HG03469 (cell line): ENCODE measurements around the gene EXTL2.
"Not testable (repeated sequence)": the region's sequence is repeated elsewhere in the genome, so short reads cannot be mapped to it uniquely, and the experiment has no call there.

Experiments
- ATAC-seq: cut with Tn5 transposase; IDR thresholded peaks from one replicate; pipeline ENCODE4 v1.9.1; 2021; ENCODE audit warnings: mild to moderate bottlenecking, moderate library complexity, moderate number of reproducible peaks; ENCODE audit not compliant: unreplicated experiment

The EXTL2 gene, protein sequence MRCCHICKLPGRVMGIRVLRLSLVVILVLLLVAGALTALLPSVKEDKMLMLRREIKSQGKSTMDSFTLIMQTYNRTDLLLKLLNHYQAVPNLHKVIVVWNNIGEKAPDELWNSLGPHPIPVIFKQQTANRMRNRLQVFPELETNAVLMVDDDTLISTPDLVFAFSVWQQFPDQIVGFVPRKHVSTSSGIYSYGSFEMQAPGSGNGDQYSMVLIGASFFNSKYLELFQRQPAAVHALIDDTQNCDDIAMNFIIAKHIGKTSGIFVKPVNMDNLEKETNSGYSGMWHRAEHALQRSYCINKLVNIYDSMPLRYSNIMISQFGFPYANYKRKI

DNA sequence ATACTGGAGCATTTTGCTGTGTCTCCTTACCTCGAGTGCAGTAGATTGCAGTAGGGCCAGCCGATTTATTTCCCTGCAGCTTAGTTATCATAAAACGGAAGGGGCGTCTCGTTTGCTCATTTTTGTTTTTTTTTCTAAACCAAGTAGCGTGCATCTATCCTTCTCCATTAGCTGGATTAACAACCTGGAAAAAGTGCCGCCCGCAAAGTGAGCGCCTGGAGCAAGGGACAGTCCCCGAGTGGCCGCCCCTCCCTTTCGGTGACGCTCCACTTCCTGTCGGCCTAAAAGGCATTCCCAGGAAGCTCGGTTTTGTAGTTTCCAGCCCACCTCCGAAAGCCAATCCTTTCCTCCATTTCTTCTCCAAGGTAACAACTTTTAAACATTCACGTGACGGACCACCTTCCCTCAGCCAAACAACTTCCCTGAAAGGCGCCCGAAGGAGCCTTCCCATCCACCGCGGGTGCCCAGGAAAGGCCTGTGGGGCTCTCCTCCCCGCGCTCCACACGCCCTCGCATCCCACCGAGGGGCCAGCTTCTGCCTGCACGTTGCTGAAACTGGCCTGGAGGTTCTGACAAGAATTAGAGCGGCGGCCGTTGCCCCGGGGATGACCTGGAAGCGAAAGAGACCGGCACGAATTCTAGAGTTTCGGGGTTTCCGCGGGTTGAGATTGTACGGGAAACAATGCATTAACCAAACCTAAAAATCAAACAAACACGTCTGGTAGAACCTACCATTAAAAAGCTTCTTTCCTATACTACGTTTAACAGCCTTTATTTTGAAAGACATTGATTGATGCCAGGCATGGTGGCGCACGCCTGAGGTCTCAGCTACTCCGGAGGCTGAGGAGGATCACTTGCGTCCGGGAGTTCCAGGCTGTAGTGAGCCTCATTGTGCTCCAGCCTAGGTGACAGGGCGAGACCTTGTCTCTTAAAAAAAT lies at the start of gene EXTL2:
TSS of gene EXTL2 (minus strand) at position 240 of the 937 bp plus-strand sequence. CDS start 6,085 bp downstream, outside the sequence.
- ATAC-seq, result peak; percentile 27

DNA sequence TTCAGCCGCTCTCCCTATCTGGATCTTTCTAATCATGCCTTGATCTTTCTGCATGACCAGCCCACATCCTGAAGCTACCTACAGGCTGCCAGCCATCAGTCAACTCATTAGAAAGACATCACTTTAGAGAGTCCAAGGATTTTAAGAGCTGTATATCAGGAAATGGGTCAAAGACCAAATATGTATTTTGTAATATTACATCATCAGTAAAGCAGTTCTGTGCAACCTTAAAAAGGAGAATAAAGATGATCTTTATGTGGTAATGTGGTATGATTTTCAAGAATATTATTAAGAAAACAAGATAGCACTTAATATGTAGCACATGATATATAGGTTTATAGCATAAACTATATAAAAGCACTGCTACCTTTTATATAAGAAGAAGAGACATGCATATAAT lies 48.9 kb upstream of the EXTL2 start:
- ATAC-seq, result no peak

DNA sequence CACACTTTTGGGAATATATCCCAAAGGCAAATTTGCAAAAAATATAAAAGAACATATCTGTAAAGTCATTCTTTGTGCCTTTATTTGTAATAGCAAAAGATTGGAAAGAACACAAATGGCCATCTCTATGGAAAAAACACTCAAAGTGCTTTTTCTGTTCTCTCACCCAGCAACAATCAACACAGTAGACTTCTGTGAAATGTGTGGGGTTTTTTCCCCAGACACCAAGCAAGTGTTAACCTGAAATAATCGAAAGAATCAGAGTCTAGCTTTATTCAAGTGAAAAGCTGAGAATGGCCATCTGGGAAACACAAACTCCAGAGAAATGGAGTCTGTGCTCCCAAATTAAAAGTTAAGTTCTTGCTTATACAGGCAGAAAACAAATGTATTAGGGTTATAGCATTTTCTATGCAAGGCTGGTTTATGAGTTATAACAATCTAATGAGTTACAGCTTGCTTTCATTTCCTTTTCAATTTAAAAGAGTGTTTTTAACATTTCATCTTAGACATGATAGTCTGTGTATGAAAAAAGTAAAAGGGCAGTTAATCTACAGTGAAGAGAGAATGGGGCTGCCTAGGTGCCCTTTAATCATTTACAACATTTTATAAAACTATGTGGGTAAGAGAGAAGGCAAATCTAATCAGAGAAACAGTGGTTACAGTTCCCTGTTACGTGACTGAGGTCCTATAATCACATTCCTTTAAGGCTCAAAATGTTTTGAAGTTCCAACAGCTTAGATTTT lies 47.8 kb upstream of the EXTL2 start:
- ATAC-seq, result no peak

DNA sequence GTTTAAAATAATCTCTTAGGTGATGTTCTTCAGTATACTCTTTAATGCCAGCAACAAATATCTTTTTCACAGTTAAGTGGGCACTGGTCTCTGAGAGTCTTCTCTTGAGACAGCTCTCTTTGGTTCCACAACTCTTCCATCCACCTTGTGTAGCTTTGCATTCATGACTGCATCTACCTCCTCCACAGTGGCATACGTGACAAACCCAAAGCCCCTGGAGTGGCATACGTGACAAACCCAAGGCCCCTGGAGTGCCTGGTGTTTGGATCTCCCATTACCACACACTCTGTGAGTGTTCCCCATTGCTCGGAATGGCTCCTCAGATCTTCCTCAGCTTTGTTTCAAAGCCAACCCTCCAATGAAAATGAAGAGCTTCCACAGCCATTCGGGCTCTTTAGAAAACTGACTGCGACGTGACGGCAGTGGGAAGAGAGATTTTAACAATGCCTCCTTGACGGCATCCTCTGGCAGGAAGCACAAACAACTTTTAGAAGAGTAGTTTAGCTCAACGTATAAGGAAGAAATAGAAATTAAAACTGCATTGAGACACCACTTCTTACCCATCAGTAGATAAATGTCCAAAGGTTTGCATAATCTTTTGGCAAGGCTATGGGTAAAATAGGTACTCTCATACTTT lies 47.1 kb upstream of the EXTL2 start:
- ATAC-seq, result no peak

DNA sequence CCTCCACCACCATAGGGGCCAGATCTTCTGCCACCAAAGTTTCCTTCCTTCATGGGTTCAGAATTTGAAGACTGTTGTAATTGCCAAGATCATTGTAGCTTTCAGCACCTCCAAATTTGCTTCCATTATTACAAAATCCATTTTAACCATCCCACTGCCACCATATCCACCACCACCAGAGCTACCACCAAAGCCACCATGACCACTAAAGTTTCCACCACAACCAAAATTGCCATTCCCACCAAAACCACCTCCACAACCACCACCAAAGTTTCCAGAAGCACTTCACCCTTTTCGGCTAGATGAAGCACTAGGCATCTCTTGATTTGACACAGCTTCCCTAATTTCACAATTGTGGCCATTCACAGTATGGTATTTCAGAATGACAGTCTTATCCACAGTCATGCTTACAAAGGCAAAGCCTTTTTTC lies 46.5 kb upstream of the EXTL2 start:
- peak; percentile 66 for ATAC-seq

DNA sequence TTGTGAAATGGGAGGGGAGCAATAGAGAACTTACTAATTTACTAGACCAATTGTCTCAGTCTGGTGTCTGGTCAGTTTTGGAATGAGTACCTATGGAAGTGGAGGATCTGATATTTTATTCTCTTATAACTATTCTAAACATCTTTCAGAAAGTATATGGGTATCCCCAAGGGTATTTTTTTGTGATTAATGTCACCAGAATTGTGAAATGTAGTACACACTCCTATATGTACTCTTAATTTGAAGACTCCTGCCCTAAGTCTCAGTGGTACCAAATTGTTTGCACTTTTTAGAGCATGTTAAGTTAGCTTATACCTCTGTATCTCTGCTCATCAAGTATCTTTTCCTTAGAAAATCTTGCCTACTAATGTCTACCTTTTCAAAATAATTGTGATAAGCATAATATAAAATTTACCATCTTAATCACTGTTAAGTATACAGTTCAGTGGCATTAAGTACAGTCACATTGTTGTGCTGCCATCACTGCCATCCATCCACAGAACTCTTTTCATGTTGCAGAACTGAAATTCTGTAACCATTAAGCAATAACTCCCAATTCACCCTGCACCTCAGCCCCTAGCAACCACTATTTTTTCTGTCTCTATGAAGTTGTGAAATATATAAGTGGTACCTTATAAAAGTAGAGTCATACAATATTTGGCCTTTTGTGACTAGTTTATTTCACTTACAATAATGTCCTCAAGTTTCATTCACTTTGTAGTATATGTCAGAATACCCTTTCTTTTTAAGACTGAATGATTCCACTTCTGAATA lies 41.7 kb upstream of the EXTL2 start:
- ATAC-seq, result no peak

DNA sequence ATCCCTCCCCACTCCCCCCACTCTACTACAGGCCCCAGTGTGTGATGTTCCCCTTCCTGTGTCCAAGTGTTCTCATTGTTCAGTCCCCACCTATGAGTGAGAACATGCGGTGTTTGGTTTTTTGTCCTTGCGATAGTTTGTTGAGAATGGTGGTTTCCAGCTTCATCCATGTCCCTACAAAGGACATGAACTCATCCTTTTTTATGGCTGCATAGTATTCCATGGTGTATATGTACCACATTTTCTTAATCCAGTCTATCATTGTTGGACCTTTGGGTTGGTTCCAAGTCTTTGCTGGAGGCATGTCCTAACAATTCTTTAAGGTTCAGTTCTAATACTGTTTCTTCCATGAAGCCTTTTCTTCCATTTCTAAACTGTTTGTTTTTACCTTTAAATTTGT lies 38.9 kb upstream of the EXTL2 start:
- ATAC-seq, result not testable (repeated sequence)

DNA sequence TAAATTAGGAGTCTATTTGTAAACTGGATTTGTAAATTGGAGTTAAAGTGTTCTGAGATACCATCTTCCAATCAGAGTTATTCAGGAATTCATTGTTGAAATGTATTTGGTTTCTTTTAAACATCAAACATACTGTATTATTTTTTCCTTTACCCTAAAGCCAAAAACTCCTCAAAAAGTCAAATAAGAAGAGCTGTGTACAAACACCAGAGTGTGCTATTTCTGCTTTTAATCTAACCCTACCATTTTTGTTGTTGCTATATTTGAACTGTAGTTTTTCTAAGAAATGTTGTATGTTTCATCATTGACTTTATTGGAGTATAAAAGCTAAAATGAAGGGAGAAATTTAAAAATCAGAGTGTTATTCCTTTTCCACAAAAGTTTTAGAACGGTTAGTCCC lies 37.1 kb upstream of the EXTL2 start:
- ATAC-seq, result no peak

DNA sequence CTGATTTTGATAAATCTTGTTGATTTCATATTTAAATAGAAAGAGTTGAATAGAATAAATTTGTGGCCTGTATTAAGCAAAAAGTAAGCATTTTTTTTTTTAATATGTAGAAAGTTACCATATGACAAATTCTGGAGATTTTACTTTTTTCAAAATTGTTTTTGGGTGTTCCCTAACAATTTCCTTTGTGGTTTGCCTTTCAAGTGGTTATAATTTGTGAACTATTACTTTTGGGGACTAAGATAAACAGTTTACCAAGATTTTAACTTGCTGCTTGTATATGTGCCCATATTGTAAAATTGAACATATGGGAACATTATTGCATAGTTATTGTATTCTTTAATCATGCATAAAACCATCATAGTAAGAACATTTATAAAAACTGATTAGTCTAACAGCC lies 35.9 kb upstream of the EXTL2 start:
- ATAC-seq, result no peak

DNA sequence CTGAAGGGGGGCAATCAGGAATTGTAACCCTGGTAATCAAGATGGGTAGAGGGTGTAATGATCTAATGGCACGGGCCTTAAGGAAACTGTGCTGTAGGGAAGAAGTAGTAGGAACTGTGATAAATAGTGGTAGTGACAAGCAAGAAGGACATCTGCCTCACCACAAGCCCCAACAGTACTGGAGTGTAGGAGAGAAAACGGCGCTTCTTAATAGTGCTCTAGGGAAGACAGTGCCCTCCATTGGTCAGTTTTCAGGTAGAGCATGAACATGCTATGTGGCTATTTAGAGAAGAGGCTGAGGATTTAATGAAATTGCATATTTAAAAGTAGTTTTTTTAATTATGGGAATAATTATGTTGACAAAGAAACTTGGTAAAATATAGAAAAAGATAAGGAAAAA lies 33.5 kb upstream of the EXTL2 start:
- ATAC-seq, result no peak

DNA sequence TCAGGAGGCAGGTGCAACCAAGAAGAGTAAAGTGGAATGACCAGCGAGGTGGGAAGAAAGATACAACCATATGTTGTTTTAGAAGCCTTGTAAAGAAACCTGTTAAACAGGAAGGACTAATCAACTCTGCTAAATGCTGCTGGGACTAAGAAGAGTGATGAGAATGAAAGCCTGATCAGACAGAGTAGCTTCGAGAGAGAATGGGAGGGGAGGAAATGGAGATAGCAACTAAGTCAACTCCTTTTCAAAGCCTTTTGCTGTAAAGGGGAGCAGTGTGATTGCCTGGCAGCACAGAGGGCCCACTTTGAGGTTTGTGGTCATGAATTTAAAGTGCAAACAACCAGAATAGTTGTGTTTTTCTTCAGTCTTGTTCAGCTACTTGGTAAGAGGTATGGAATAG lies 32.6 kb upstream of the EXTL2 start:
- no peak for ATAC-seq

DNA sequence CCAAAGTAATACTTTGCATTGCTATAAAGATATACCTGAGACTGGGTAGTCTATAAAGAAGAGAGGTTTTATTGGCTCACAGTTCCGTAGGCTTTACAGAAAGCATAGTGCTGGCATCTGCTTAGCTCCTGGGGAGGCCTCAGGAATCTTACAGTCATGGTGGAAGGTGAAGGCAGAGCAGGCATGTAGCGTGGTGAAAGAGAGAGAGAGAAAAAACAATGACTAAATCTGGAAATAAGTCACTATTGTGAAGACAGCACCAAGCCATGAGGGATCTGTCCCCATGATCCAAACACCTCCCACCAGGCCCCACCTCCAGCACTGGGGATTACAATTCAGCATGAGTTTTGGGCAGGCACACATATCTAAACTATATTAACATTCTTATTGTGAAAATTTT lies 31.6 kb upstream of the EXTL2 start:
- ATAC-seq, result no peak

DNA sequence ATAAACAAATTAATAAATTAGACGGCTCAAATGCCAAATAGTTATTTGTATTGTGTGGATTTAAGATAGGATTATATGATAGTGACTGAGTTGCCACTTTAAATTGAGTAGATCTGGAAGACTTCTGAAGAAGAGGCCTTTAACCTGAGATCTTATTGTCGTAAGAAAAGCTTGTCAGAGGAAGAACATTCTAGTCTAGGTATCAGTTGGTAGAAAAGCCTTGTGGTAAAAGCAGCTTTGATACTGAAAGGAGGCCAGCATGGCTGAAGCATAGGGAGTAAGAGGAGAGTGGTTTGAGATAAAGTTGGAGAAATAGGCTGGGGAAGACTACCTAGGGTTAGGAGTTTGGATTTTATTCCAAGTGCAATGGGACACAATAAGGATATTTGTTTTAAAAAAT lies 30.3 kb upstream of the EXTL2 start:
- no peak for ATAC-seq

DNA sequence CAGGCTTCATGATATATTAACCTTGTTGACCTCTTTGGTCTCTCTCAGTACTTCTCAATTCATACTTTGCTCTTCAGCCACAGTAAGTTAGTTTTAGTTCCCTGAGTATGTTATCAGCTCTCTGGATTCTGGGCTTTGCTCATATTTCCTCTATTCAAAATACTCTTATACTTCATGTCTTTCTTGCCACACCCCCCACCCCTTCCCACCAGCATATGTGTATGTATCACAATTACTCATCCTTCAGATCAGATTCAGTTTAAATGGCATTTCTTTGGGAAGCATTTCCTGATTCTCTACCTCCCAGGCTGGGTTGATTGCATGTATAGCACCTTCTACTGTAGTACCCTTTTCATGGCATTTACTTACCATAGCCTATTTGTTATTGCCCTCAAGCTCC lies 29.6 kb upstream of the EXTL2 start:
- no peak for ATAC-seq

DNA sequence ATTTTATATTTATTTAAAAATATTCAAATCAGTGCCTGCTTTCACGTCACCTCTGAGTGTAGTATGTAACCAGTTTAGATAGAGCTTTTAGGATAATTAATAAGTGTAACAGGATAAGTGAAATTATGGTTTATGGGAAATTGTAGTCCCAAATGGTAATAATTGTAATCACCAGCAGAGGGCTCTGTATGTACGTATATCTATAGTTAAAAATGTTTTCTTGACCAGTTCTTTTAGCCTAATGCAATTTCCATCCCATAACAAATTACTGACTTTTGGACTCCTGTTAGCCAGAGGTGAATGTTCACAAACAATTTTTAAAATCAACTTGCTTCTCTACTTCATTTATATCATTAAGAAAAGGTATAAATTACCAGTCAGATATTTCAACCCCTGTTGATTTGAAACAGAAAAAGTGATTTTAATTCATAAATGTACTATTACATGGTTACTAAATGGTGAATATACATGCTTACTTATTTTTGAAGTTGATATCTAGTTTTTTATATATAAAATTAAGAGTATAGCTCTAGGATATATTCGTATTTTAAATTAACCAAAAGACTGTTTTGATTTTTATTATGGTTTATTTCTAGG lies 26.6 kb upstream of the EXTL2 start:
- ATAC-seq, result no peak

DNA sequence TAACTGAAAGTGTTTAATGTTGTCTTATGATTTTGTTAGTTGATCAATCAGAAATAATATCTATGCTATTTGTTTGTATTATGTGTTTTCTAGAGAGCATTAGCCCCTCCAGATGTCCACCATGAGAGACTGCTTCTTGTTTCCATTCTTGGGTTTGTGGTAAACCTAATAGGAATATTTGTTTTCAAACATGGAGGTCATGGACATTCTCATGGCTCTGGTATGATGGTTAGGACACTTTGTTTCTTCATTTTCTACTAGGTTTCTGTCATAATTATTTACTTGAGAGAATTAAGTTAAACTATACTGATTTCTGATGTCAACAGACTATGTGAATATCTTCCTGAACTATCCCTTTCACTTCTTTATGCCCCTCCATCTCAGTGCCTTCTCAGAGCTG lies 17.4 kb upstream of the EXTL2 start:
- ATAC-seq, result no peak

DNA sequence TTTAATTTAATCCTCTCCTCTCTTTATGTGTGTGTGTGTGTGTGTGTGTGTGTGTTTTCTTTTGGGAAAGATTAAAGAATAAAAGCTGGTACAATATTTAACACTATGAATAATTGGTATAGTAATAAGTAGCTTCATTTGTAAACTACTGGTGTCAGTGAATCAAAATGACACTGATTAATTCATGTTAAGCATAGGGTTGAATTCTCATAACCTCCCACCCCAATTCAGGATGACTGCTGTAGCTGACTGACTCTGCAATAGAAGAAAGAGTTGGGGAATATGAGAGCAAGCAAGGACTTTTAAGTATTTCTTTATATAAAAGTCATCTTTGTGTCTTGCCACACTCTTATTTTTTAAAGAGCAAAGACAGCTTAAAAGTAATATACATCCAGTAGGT lies 14.4 kb upstream of the EXTL2 start:
- ATAC-seq, result no peak

DNA sequence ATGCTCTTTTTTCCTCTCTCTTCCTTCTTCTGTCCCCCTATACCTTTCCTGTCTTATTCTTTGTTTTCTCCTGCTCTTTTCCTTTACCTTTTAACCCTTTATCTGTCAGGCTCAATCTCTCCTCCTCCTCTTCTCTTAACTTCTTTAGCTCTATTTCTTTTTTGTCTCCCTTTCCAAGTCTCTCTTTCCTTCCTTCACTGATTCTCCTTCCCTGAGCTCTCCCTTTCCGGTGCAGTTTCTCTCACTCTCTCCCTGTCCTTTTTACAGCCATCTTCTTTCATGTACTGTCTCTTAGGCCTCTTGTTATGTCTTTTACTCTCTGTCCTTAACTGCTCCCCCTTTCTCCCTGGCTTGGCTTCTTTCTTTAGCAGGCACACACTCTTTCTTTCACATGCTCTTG lies 13.2 kb upstream of the EXTL2 start:
- ATAC-seq, result no peak

DNA sequence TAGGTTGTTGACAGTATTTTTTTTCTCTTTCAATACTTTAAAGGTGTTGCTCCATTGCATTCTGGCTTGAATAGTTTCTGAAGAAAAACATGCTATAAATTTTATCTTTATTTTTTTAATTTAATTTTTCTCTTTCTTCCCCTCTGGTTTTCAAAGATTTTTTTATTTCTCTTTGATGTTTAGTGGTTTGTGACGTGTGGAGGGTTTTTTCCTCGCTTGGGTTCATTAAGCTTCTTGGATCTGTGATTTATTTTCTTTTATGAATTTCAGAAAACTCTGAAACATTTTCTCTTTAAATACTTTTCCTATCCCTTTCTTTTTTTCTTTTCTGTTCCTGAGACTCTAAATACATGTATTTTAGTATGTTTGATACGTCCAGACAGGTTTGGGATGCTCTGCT lies 10.5 kb upstream of the EXTL2 start:
- ATAC-seq, result no peak

DNA sequence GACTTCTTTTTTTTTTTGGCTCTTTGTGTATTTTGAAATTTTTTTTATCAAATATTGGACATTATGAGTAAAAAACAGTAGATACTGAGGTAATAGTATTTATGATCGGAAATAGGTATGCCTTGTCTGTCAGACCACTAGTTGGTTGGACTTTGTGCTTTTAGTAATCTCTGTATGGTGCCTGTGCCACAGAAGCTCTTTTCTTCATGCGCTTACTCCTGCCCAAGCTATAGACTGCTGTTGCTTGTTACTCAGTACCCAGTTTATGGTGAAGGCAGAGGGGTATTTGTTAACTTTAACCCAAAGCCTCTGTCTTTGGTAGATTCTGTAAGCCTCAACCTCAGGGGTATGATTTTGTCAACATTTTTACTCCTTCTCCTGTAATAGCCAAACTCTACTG lies 9.9 kb upstream of the EXTL2 start:
- no peak for ATAC-seq
